ENCODE data around the gene SNX14.

Gene SNX14

DNA sequence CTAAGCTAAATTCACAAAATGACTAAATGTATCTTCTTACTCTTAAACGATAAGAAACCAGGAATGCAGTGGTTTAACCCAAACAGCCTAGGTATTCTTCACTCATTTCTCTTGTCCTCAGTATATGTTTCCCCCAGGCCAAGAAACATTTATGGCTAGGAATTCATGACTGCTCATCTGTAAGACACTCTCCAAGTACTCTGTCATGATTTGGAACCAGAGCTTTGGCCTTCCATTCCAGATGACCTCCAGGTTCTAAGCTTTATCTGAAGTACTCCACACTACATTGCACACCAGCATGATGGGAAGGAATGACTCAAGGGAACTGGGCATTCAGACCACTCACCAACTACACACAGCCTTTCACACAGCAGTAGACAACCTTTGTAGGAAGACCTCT lies 114.5 kb downstream of the SNX14 start (continued):
- TF ChIP-seq PATZ1 (CRISPR knock-in tag; IDR thresholded peaks at IDR 0.05; ENCODE audit: borderline replicate concordance): no peak
- no peak for TF ChIP-seq ESRRG (CRISPR knock-in tag; IDR thresholded peaks at IDR 0.05)

GRCh38 chr6:85476532-85476931 lies 117.1 kb downstream of the SNX14 start:
- ATAC-seq: no peak
- TF ChIP-seq SNAI2 (CRISPR knock-in tag; IDR thresholded peaks at IDR 0.05) (no peak), ZNF70 (CRISPR knock-in tag; IDR thresholded peaks at IDR 0.05) (no peak), ZFP30 (CRISPR knock-in tag; IDR thresholded peaks at IDR 0.05) (no peak), ZNF8 (CRISPR knock-in tag; IDR thresholded peaks at IDR 0.05) (no peak), TOX (CRISPR knock-in tag; IDR thresholded peaks at IDR 0.05; ENCODE audit: borderline replicate concordance) (no peak), ZNF565 (CRISPR knock-in tag; conservative IDR thresholded peaks at IDR 0.05; ENCODE audit: low read depth) (no peak), CREB5 (CRISPR knock-in tag; IDR thresholded peaks at IDR 0.05; ENCODE audit: low read depth) (no peak)
- TF ChIP-seq, protein P1, sequence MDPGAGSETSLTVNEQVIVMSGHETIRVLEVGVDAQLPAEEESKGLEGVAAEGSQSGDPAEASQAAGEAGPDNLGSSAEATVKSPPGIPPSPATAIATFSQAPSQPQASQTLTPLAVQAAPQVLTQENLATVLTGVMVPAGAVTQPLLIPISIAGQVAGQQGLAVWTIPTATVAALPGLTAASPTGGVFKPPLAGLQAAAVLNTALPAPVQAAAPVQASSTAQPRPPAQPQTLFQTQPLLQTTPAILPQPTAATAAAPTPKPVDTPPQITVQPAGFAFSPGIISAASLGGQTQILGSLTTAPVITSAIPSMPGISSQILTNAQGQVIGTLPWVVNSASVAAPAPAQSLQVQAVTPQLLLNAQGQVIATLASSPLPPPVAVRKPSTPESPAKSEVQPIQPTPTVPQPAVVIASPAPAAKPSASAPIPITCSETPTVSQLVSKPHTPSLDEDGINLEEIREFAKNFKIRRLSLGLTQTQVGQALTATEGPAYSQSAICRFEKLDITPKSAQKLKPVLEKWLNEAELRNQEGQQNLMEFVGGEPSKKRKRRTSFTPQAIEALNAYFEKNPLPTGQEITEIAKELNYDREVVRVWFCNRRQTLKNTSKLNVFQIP (CRISPR knock-in tag; IDR thresholded peaks at IDR 0.05; ENCODE audit: borderline replicate concordance, low read depth): no peak

GRCh38 chr6:85473748-85474147 lies 119.9 kb downstream of the SNX14 start:
- ATAC-seq: no peak
- TF ChIP-seq ZNF8 (CRISPR knock-in tag; IDR thresholded peaks at IDR 0.05): no peak
- TF ChIP-seq SNAI2 (CRISPR knock-in tag; IDR thresholded peaks at IDR 0.05): no peak
- no peak for TF ChIP-seq ZC3H10 (CRISPR knock-in tag; IDR thresholded peaks at IDR 0.05)
- TF ChIP-seq, protein P2, sequence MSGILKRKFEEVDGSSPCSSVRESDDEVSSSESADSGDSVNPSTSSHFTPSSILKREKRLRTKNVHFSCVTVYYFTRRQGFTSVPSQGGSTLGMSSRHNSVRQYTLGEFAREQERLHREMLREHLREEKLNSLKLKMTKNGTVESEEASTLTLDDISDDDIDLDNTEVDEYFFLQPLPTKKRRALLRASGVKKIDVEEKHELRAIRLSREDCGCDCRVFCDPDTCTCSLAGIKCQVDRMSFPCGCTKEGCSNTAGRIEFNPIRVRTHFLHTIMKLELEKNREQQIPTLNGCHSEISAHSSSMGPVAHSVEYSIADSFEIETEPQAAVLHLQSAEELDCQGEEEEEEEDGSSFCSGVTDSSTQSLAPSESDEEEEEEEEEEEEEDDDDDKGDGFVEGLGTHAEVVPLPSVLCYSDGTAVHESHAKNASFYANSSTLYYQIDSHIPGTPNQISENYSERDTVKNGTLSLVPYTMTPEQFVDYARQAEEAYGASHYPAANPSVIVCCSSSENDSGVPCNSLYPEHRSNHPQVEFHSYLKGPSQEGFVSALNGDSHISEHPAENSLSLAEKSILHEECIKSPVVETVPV (CRISPR knock-in tag; IDR thresholded peaks at IDR 0.05): no peak
- no peak for TF ChIP-seq CSDC2 (CRISPR knock-in tag; IDR thresholded peaks at IDR 0.05)
- TF ChIP-seq OSR1 (CRISPR knock-in tag; IDR thresholded peaks at IDR 0.05): no peak
- no peak for TF ChIP-seq ESRRG (CRISPR knock-in tag; IDR thresholded peaks at IDR 0.05)
- no peak for TF ChIP-seq CREB5 (CRISPR knock-in tag; IDR thresholded peaks at IDR 0.05; ENCODE audit: low read depth)
- no peak for TF ChIP-seq ISL1 (CRISPR knock-in tag; IDR thresholded peaks at IDR 0.05)
- TF ChIP-seq RARB (CRISPR knock-in tag; IDR thresholded peaks at IDR 0.05): no peak
- TF ChIP-seq BACH2 (CRISPR knock-in tag; IDR thresholded peaks at IDR 0.05; ENCODE audit: borderline replicate concordance): no peak
- no peak for TF ChIP-seq ZFP30 (CRISPR knock-in tag; IDR thresholded peaks at IDR 0.05)
- TF ChIP-seq PATZ1 (CRISPR knock-in tag; IDR thresholded peaks at IDR 0.05; ENCODE audit: borderline replicate concordance): no peak
- TF ChIP-seq ZFP3 (CRISPR knock-in tag; IDR thresholded peaks at IDR 0.05): no peak
- no peak for TF ChIP-seq ZNF565 (CRISPR knock-in tag; conservative IDR thresholded peaks at IDR 0.05; ENCODE audit: low read depth)

DNA sequence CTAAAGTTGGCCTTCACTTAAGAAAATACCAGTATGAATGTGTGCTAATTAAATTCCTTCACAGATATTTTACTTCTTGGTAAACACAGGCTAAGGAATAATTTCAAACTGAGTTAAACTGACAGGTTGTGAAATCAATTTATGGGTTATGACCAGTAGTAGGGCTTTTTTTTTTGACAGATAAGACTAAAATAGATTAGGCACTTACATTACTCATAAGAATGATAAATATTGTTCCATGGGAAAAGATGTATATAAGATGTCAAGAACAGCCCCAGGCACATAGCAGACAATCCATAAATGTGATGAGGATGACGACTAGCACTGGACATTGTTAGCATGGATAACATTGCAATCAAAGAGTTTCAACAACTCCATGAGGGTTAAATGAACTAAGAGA lies 120.9 kb downstream of the SNX14 start:
- peak; percentile 55; the same call in 1 of the 2 replicates for TF ChIP-seq ZC3H10 (CRISPR knock-in tag; IDR thresholded peaks at IDR 0.05)
- TF ChIP-seq ISL1 (CRISPR knock-in tag; IDR thresholded peaks at IDR 0.05): peak; percentile 88
- no peak for TF ChIP-seq PATZ1 (CRISPR knock-in tag; IDR thresholded peaks at IDR 0.05; ENCODE audit: borderline replicate concordance)
- TF ChIP-seq TOX (CRISPR knock-in tag; IDR thresholded peaks at IDR 0.05; ENCODE audit: borderline replicate concordance): peak; percentile 56; the same call in 1 of the 2 replicates
- peak; percentile 47 for ATAC-seq
